ENCODE data around the gene C10orf62. TPM values are rescaled to one million over a fixed set of nuclear protein-coding genes. Genes with fewer than 3 reads are reported as not detected.

The C10orf62 gene
- total RNA-seq, 2 donors from 2014 or later: 1.3 TPM; not detected in 1

DNA sequence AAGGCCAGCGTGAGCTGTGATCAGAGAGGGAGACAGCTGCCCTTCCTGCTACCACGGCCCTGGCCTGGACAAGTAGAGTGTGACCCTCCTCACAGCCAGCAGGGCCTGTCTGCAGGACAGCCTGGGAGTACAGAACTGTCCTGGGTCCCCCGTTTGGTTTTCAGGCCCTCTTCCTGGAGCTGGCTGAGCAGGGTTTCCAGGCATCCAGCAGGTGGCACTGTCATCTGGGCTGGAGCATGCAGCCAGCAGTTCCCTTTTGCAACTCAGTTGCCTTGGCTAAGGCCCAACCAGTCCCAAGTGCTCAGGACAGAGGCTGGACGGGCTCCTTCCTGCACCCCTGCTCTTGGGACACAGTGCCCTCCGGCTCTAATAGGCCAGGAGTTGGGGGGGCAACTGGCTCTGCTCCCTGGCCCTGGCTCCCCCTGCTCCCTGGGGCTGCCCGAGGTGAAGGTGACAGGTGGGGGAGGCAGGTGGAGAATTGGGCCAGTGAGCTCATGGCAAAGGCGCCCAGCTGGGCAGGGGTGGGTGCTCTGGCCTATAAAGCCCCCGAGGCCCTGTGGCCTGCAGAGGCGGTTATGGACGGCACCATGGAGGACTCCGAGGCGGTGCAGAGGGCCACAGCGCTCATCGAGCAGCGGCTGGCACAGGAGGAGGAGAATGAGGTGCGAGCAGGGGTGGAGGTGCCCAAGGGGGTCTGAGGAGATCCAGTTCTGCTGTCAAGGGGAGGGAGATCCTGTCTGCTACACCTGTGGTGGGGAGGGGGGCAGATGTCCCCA is 17.1 kb upstream of the C10orf62 start, which contains the start of gene ANKRD2:
Gene ANKRD2, plus strand, starts transcription at position 566 of the 776 bp plus-strand sequence. Its CDS starts 10 bp downstream, at position 576.
- Histone ChIP-seq H3K27ac (peak within 1 kb of the TSS; percentile 32 to 84 (median 78)), H3K36me3 (replicated peaks in 1 of 2; ENCODE audit: insufficient read depth in 1 of 2, low read depth in 2 of 2) (peaks cover 0 to 2% of the 10 kb centered on the region in 2 donors), H3K9me3 (no peaks in the 10 kb centered on the region), H3K4me1 (peaks cover 46% of the 10 kb centered on the region), H3K4me3 (no peak within 1 kb of the TSS), H3K27me3 (no peaks in the 10 kb centered on the region)
- WGBS, 2 donors: 64 to 73% methylated on average over 12 to 14 of the region's 16 CpGs
- peak; percentile 69 for ATAC-seq
- no peak for TF ChIP-seq POLR2A (IDR thresholded peaks at IDR 0.05)
- TF ChIP-seq, protein P1, sequence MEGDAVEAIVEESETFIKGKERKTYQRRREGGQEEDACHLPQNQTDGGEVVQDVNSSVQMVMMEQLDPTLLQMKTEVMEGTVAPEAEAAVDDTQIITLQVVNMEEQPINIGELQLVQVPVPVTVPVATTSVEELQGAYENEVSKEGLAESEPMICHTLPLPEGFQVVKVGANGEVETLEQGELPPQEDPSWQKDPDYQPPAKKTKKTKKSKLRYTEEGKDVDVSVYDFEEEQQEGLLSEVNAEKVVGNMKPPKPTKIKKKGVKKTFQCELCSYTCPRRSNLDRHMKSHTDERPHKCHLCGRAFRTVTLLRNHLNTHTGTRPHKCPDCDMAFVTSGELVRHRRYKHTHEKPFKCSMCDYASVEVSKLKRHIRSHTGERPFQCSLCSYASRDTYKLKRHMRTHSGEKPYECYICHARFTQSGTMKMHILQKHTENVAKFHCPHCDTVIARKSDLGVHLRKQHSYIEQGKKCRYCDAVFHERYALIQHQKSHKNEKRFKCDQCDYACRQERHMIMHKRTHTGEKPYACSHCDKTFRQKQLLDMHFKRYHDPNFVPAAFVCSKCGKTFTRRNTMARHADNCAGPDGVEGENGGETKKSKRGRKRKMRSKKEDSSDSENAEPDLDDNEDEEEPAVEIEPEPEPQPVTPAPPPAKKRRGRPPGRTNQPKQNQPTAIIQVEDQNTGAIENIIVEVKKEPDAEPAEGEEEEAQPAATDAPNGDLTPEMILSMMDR (IDR thresholded peaks at IDR 0.05): peak; percentile 76 to 91 (median 84)
- intact Hi-C loops (cut with DNase I): loop anchor here (10.0 kb wide), 1 partner anchor 152 kb away; no protein-coding TSS in a partner anchor
- peak; percentile 81 to 91 (median 86) for DNase-seq

DNA sequence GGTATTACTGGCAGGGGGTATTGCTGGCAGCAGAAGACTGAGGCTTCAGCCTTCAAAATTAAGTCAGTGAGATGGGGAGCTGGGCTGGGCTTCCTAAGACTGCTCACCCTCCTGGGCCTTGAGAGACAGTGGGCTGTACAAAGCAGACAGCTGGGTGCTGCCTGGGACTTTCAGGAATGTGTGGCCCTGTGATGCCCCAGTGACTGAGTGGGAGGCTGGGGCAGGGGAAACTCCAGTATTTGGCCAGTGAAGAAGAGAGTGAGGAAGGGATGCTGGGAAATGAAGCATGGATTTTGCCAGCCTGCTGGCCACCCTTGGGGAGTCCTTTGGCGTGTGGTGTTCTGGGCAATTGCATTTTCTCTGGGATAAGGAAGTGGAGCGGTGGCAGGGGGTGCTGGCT is 16.5 kb upstream of the C10orf62 start:
- DNase-seq (no peak), ATAC-seq (no peak)
- WGBS, 2 donors: 86 to 88% methylated on average over 2 of the region's 2 CpGs
- no peak for TF ChIP-seq POLR2A (IDR thresholded peaks at IDR 0.05)
- TF ChIP-seq, protein P1 (IDR thresholded peaks at IDR 0.05): no peak
- Histone ChIP-seq H3K4me3 (no peak overlapping the region), H3K9me3 (no peaks in the 10 kb centered on the region), H3K4me1 (peaks cover 46% of the 10 kb centered on the region), H3K27me3 (no peaks in the 10 kb centered on the region), H3K27ac (peak overlapping the region in 3 of 4 donors; percentile 38 to 70 (median 66)), H3K36me3 (replicated peaks in 1 of 2; ENCODE audit: insufficient read depth in 1 of 2, low read depth in 2 of 2) (peaks cover 0 to 2% of the 10 kb centered on the region in 2 donors)
- intact Hi-C loops (cut with DNase I): loop anchor here (10.0 kb wide), 1 partner anchor 152 kb away; no protein-coding TSS in a partner anchor

DNA sequence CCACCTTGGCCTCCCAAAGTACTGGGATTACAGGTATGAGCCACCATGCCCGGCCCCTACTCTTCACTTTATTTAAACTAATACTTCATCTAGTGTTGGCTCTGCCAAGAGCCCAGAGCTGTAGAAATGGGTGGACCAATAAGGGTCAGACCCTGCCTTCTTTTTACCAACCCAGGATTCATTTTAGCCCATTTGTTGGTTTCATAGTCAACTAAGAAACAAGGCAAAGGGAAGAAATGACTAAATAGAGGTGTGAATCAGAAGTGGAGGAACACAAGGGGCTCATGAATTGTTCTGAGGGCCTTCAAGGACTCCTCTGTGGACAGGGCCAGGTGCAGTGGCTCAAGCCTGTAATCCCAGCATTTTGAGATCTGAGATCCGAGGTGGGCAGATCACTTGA is 15.8 kb upstream of the C10orf62 start:
- intact Hi-C loops (cut with DNase I): loop anchor here (10.0 kb wide), 1 partner anchor 151 kb away; no protein-coding TSS in a partner anchor
- ATAC-seq: no peak
- TF ChIP-seq, protein P1 (IDR thresholded peaks at IDR 0.05): no peak
- no peak for TF ChIP-seq POLR2A (IDR thresholded peaks at IDR 0.05)
- DNase-seq: no peak
- peaks cover 0 to 2% of the 10 kb centered on the region in 2 donors for H3K36me3 ChIP-seq (replicated peaks in 1 of 2; ENCODE audit: insufficient read depth in 1 of 2, low read depth in 2 of 2)
- WGBS, 2 donors: 36 to 38% methylated on average over 2 of the region's 2 CpGs
- H3K27ac ChIP-seq: peak overlapping the region in 3 of 4 donors; percentile 75 to 84 (median 81)
- no peaks in the 10 kb centered on the region for H3K27me3 ChIP-seq
- no peaks in the 10 kb centered on the region for H3K9me3 ChIP-seq
- no peak overlapping the region for H3K4me3 ChIP-seq
- H3K4me1 ChIP-seq: peaks cover 46% of the 10 kb centered on the region

DNA sequence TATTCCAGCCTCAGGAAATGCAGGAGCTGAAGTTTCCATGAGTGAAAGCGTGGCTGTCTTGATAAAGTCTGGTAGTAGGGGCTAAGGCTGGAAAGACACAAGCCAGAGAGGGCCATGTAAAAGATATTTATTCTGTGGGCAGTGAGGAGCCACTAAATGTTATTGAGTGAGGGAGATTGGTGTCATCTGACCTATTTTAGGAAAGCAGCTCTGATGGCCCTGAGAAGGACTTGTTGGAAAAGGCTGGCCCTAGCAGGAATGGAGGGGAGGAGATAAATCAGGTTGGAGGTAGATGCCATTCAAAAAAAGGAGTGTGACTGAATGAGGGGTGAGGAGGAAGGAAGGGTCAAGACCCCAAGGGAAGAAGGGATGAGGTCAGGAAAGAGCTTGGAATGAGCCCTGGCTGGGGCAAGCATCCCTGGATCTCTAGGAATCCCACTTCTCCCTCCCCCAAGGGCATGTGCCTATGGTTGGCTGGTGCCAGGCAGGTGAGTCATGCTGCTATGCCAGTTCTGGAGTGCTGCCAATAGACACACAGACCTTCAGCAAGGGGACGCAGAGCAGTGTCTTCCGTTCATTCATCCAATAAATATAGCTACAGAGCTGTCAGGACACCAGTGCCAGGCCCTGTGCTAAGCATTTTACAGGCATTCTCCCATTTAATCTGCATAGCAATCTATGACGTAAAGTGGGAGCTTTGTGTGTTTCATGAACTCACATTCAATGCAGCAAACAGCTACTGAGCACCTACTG is 15.0 kb upstream of the C10orf62 start:
- DNase-seq (peak; percentile 79 to 95 (median 90)), ATAC-seq (peak; percentile 83)
- H3K27ac ChIP-seq: peak overlapping the region; percentile 11 to 84 (median 78)
- 33 to 42% methylated on average over 4 of the region's 4 CpGs for WGBS, 2 donors
- H3K36me3 ChIP-seq (replicated peaks in 1 of 2; ENCODE audit: insufficient read depth in 1 of 2, low read depth in 2 of 2): no peaks in the 10 kb centered on the region
- no peaks in the 10 kb centered on the region for H3K9me3 ChIP-seq
- H3K4me1 ChIP-seq: peaks cover 46% of the 10 kb centered on the region
- H3K4me3 ChIP-seq: no peak overlapping the region
- H3K27me3 ChIP-seq: no peaks in the 10 kb centered on the region
- intact Hi-C loops (cut with DNase I): loop anchor here (10.0 kb wide), 1 partner anchor 150 kb away; no protein-coding TSS in a partner anchor
- TF ChIP-seq POLR2A (IDR thresholded peaks at IDR 0.05): no peak
- TF ChIP-seq, protein P1 (IDR thresholded peaks at IDR 0.05): peak in 1 of 7 experiments; percentile 4

All from body of pancreas (tissue), 4 donors.